Measurements from ENCODE around the gene DUOX1. TPM values are rescaled to one million over a fixed set of nuclear protein-coding genes. Genes with fewer than 3 reads are reported as not detected.
A peak's percentile ranks its signal among the peaks of the same experiment; 100 is the strongest.

DUOX1 gene
- total RNA-seq, 4 donors from 2014 or later: 0.33 to 1.7 (median 0.61) TPM

DNA sequence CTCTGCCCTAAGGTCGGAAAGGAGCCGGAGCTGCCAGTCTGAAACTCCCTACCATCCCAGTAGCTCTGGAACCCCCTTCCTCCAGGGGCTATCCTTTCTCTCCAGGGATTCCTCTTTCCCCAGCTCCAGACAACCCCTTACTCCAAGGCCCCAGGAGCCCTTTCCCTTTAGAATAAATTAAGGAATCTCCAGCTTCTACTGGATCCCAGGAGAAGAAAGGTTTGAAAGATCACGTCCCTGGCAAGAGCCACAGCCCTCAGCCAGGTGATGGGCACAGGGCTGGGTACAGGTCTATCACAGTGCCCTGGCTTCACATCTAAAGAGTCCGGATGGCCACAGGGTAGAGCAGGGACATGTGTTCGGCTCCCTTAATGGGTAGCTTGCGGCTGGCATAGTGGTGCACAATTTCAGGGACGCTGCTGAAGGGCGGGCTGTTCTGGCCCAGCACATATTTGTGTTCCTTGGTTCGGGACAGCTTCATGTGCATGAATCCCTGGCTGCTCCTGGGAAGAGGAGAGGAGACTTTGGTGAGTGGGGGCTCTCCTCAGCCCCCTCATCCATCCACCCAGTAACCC lies 37.9 kb downstream of the DUOX1 start:
- Histone ChIP-seq H3K36me3 (peaks cover 0 to 14% (median 2%) of the 10 kb centered on the region in 4 donors), H3K4me3 (peak overlapping the region; percentile 69 to 87 (median 82)), H3K9me3 (peaks cover 0 to 3% (median 0%) of the 10 kb centered on the region in 4 donors), H3K4me1 (peaks cover 14 to 44% (median 34%) of the 10 kb centered on the region in 4 donors), H3K27me3 (no peaks in the 10 kb centered on the region), H3K27ac (replicated peaks in 1 of 4) (peak overlapping the region; percentile 98 to 100 (median 98))
- 46% methylated on average over 3 of the region's 9 CpGs for WGBS
- TF ChIP-seq EP300 (IDR thresholded peaks at IDR 0.05): no peak
- no peak for DNase-seq (ENCODE audit: extremely low spot score)
- intact Hi-C loops (cut with DNase I): loop anchor here (2.0 kb wide), 2 partner anchors 31 to 233 kb away; no protein-coding TSS in a partner anchor

DNA sequence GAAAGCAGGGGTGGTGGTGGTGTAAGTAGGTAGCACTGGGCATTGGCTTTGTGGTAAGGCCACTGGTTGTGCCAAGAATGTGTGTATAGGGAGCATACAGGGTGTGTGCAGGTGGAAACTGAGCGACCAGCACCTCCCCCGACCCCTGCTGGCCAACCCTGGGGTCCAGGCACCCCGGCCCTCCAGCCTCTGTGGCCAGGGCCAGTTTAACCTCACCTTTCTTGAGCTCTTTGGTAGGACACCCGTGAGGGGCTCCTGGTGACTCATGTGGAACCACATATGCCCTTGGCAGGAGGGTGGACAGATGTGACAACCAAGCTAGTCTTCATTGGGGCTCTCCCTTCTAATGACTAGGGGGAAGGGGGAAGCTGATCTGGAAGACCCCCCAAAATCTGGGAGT lies 38.5 kb downstream of the DUOX1 start:
- Histone ChIP-seq H3K27ac (replicated peaks in 1 of 4) (peak overlapping the region; percentile 98 to 100 (median 98)), H3K27me3 (no peaks in the 10 kb centered on the region), H3K4me3 (no peak overlapping the region), H3K36me3 (peaks cover 0 to 16% (median 3%) of the 10 kb centered on the region in 4 donors), H3K9me3 (peaks cover 0 to 3% (median 0%) of the 10 kb centered on the region in 4 donors), H3K4me1 (peaks cover 9 to 38% (median 29%) of the 10 kb centered on the region in 4 donors)
- TF ChIP-seq POLR2AphosphoS5 (IDR thresholded peaks at IDR 0.05) (no peak), EP300 (IDR thresholded peaks at IDR 0.05) (no peak), POLR2A (IDR thresholded peaks at IDR 0.05; ENCODE audit: low read depth) (no peak)
- TF ChIP-seq, protein P1, sequence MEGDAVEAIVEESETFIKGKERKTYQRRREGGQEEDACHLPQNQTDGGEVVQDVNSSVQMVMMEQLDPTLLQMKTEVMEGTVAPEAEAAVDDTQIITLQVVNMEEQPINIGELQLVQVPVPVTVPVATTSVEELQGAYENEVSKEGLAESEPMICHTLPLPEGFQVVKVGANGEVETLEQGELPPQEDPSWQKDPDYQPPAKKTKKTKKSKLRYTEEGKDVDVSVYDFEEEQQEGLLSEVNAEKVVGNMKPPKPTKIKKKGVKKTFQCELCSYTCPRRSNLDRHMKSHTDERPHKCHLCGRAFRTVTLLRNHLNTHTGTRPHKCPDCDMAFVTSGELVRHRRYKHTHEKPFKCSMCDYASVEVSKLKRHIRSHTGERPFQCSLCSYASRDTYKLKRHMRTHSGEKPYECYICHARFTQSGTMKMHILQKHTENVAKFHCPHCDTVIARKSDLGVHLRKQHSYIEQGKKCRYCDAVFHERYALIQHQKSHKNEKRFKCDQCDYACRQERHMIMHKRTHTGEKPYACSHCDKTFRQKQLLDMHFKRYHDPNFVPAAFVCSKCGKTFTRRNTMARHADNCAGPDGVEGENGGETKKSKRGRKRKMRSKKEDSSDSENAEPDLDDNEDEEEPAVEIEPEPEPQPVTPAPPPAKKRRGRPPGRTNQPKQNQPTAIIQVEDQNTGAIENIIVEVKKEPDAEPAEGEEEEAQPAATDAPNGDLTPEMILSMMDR (IDR thresholded peaks at IDR 0.05): no peak
- intact Hi-C loops (cut with DNase I): no loop called here
- 100% methylated on average over 1 of the region's 4 CpGs for WGBS
- no peak for DNase-seq (ENCODE audit: extremely low spot score)

DNA sequence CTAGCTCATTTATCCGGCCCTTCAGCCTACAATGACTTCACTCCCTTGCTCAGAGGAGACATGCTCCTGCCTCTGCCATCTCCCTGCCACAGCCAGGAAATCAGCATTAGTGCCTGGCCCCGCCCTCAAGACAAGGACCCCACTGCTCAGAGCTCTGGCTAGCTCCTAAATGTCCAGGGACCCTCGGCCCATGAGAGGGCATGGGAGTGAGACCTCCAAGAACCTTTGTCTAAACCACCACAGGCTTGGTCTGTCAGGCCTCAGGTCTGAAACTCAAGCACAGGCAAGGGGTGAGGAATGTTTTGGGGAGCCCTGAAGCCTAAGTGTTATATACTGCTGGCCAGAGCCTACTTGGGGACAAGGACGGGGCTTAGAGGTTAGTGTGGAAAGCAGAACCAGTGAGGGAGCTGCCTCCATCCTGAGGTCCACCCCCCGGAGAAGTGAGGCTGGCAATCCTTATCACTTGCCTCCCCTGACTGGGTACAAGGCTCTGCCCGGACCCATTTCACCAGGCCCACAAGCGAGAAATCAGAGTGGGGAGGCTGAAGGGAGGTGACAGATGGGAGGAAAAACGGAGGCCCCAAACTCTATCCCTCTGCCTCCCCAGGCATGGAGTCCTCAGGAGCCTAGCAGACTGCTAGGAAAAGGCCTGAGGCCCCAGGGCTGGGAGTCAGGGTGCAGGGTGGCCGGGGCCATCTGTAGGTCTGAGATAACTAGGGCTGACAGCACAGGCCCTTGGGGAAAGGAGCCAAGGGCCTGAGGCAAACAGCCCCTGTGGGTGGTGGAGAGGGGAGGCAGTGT lies 39.2 kb downstream of the DUOX1 start:
- 89% methylated on average over 8 of the region's 9 CpGs for WGBS
- DNase-seq (ENCODE audit: extremely low spot score): no peak
- peak overlapping the region; percentile 40 to 100 (median 98) for H3K27ac ChIP-seq (replicated peaks in 1 of 4)
- intact Hi-C loops (cut with DNase I): no loop called here
- peaks cover 0 to 16% (median 6%) of the 10 kb centered on the region in 4 donors for H3K36me3 ChIP-seq
- no peak overlapping the region for H3K4me3 ChIP-seq
- peaks cover 7 to 35% (median 29%) of the 10 kb centered on the region in 4 donors for H3K4me1 ChIP-seq
- no peaks in the 10 kb centered on the region for H3K27me3 ChIP-seq
- no peak for TF ChIP-seq POLR2AphosphoS5 (IDR thresholded peaks at IDR 0.05)
- TF ChIP-seq, protein P1 (IDR thresholded peaks at IDR 0.05): no peak
- TF ChIP-seq EP300 (IDR thresholded peaks at IDR 0.05): no peak
- TF ChIP-seq POLR2A (IDR thresholded peaks at IDR 0.05; ENCODE audit: low read depth): no peak
- peaks cover 0 to 3% (median 0%) of the 10 kb centered on the region in 4 donors for H3K9me3 ChIP-seq

DNA sequence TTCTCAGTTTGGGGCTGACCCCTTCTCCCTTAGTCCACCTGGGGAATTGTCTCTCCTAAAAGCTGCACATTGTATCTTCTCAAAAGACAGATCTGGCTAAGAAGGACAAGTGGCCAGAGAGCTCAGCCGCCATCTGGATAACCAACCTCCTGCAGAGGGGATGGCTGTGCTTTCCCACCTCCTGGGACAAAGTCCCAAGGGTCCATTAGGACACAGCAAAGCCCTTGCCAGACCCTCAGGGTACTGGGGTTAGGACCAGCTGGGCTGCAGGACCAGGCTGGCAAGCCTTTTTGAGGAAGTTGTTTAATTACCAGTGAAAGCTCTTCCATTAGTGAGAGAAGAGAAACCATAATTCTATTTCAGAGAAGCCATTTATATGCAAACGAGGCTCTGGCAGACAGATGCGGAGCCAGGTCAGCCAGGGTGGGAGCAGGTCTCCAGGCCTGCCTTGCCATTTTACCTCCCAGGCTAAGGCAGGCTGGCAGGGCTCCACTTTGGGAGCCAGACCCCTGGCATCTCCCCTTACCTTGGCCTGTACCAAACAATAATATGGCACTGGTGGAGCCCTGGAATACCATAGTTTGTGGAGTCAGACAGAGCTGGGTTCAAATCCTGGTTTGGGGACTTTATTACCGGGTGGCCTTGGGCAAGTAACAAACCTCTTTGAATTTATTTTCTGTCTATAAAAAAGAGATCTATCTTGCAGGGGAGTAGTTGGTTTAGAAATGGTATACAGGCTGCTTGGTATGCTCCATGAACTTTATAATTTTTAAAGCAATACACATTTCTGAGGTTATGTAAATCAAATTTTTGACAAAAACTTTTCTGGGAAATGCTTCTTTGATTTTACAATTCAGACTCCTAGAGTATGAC lies 40.0 kb downstream of the DUOX1 start:
- H3K27ac ChIP-seq (replicated peaks in 1 of 4): peak overlapping the region in 2 of 4 donors; percentile 19 to 100
- no peak overlapping the region for H3K4me3 ChIP-seq
- WGBS: 85% methylated on average over 4 of the region's 4 CpGs
- peaks cover 0 to 22% (median 13%) of the 10 kb centered on the region in 4 donors for H3K36me3 ChIP-seq
- peaks cover 7 to 35% (median 29%) of the 10 kb centered on the region in 4 donors for H3K4me1 ChIP-seq
- peaks cover 0 to 3% (median 0%) of the 10 kb centered on the region in 4 donors for H3K9me3 ChIP-seq
- TF ChIP-seq, protein P1 (IDR thresholded peaks at IDR 0.05): no peak
- no peak for TF ChIP-seq POLR2A (IDR thresholded peaks at IDR 0.05; ENCODE audit: low read depth)
- TF ChIP-seq POLR2AphosphoS5 (IDR thresholded peaks at IDR 0.05): no peak
- no peak for TF ChIP-seq EP300 (IDR thresholded peaks at IDR 0.05)
- intact Hi-C loops (cut with DNase I): no loop called here
- no peak for DNase-seq (ENCODE audit: extremely low spot score)
- H3K27me3 ChIP-seq: no peaks in the 10 kb centered on the region

Measured in esophagus muscularis mucosa (tissue), 4 donors.